GM11168 (cell line): ENCODE data around the gene PPP1R37.

Experiments used
- in situ Hi-C: fragments of 300-500 bp; cut with MboI; formaldehyde crosslinking; loops from one replicate; pipeline ENCODE4 v1.12.0; 2022; ENCODE audit warnings: low sequenced_read_pairs; ENCODE audit not compliant: unreplicated experiment

Gene PPP1R37

GRCh38 chr19:45092747-45093678, at the start of gene PPP1R37:
PPP1R37 (plus strand) TSS chr19:45093179; CDS start chr19:45093326, 147 bp downstream.
- in situ Hi-C loops = no loop called here

- in situ Hi-C loops = no loop called here
These were observed 47.2 kb upstream of the PPP1R37 start for GRCh38 chr19:45045671-45046353.

- in situ Hi-C loops = no loop called here
These were observed 46.6 kb upstream of the PPP1R37 start for GRCh38 chr19:45046355-45046754.

- in situ Hi-C loops = no loop called here
These were observed 45.7 kb upstream of the PPP1R37 start for GRCh38 chr19:45047188-45047797.

GRCh38 chr19:45049073-45049736, 43.8 kb upstream of the PPP1R37 start:
- in situ Hi-C loops = no loop called here

GRCh38 chr19:45050036-45050435, 42.9 kb upstream of the PPP1R37 start:
- in situ Hi-C loops = no loop called here

GRCh38 chr19:45051929-45052579, 40.9 kb upstream of the PPP1R37 start:
- in situ Hi-C loops = no loop called here

GRCh38 chr19:45056831-45057230, 36.1 kb upstream of the PPP1R37 start:
- in situ Hi-C loops = no loop called here

GRCh38 chr19:45057444-45057843, 35.5 kb upstream of the PPP1R37 start:
- in situ Hi-C loops = no loop called here

GRCh38 chr19:45058622-45059159, 34.3 kb upstream of the PPP1R37 start:
- in situ Hi-C loops = no loop called here

- in situ Hi-C loops = no loop called here
These were observed 33.6 kb upstream of the PPP1R37 start for GRCh38 chr19:45059258-45059965.

- in situ Hi-C loops = no loop called here
These were observed 31.0 kb upstream of the PPP1R37 start for GRCh38 chr19:45061965-45062364.

GRCh38 chr19:45063851-45064801, 28.9 kb upstream of the PPP1R37 start:
- in situ Hi-C loops = no loop called here

GRCh38 chr19:45066921-45067661, 25.9 kb upstream of the PPP1R37 start:
- in situ Hi-C loops = no loop called here

- in situ Hi-C loops = no loop called here
These were observed 24.9 kb upstream of the PPP1R37 start for GRCh38 chr19:45068041-45068440.

GRCh38 chr19:45069056-45069455, 23.9 kb upstream of the PPP1R37 start:
- in situ Hi-C loops = no loop called here

- in situ Hi-C loops = no loop called here
These were observed 22.8 kb upstream of the PPP1R37 start for GRCh38 chr19:45070214-45070613.
